ENCODE results near the gene NRAP.

Gene NRAP

DNA sequence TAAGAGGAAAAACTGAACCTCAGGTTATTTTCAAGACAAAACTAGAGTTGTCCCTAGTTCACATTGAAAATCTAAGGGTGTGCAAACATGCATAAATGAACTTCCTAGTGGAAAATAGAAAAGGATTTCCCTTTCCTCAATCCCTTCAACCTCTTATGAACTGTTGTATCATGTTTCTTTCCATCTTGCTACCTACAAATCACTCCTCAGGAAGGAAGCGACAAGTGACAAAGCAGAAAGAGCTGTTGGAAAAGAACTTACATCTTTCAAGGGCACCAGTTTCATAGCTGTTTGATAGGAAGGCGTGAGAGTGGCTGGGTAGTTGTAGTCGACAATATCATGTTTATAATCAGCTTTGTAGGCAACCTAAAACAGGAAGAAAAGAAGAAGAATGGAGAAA is 23.9 kb downstream of the NRAP start:
- ATAC-seq = no peak

DNA sequence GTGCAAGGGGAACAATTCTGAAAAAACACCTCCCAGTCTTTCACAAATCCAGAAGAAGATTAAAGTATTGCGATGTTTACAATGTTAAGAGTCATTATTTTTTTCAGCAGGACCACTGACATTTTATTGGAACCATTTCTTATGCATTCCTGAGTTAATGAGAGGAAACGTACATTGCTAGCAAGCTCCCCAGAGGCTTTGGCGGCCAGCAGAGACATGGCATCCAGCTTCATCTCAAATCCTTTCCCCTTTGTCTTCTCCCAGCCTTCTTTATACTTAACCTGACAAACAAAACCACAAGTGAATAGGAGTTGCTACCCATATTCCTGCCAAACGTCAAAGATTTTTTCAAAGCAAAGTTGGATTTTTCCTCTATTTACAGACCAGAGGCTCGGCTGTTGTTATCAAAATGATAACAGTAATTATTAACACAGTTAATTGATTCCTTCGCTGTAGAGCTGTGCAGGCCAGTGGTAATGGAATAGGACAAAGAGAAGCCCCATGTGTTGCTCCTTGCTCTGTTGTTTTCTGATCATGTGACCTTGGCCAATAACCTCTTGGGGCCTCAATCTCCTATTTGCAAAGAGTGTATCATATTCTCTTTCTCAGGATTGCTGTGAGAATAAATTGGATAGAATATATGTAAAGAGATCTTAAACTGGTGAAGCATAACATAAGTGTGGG is 32.0 kb downstream of the NRAP start:
- ATAC-seq = no peak

DNA sequence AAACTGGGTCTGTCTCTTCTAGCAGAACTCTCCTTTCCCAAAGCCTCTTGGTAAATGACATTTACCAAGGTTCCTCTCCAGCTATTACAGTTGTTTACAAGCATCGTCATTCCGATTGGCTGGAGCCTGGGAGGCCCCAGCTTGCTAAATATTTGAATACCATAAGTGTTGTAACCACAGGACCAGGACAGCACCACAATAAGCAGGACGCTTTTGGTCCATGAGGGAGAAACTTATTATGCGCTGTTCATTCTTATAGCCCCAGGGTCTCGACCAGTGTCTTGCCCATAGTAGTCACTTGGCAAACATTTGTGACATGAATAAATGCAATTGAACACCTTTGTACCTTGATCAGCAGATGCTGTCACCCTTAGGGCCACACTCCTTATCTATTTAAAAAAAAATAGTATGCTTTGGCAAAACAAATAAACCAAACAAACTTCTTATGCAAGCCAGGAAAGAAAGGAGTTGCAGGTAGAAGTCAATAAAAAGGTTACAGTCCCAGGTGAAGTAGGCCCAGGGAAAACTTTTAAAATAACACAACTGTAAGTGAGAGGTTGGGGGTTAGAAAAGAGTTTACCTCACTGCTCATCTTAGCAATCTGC is 32.8 kb downstream of the NRAP start:
- ATAC-seq = no peak

DNA sequence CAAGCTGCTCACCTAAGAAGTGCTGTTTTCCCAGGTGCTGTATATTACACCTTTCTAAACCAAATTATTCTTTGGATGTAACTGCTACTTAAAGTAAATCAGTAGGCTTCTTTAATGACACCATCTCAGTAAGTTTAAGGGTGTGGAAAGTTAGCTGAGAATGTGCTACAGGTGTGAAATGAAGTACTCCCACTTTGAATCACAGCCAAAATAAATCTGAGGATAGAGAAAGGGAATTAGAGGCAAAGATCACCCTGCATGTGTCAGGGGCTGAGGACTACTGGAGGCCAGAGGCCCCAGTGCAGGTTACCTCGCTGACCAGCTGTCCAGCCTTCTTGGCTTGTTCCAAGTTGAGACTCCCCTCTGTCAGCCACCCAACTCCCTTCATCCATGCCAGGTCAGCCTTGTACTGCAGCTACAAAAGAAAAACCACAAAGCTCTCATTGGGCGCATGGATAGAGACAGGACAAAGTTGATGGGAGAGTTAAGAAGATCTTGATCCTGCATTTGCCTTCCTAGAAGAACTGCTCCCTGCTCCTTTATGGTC is 35.2 kb downstream of the NRAP start:
- ATAC-seq = no peak

DNA sequence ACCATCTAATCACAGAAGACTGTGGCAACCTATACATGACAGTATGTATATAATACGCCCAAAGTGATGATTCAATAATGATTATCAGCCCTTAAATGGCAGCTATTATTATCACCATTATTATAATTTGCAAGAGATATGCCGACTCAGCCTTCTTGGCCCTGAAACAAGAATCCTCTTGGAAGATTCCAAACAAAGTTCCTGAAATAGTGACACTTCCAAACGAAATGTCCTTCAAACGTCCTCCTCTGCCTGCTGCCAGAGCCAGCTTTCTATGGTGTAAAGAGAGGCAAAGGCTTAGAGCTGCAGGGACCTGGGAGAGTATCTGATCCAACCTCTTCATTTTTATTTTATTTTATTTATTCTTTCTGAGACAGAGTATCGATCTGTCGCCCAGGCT is 36.0 kb downstream of the NRAP start:
- ATAC-seq = no peak

DNA sequence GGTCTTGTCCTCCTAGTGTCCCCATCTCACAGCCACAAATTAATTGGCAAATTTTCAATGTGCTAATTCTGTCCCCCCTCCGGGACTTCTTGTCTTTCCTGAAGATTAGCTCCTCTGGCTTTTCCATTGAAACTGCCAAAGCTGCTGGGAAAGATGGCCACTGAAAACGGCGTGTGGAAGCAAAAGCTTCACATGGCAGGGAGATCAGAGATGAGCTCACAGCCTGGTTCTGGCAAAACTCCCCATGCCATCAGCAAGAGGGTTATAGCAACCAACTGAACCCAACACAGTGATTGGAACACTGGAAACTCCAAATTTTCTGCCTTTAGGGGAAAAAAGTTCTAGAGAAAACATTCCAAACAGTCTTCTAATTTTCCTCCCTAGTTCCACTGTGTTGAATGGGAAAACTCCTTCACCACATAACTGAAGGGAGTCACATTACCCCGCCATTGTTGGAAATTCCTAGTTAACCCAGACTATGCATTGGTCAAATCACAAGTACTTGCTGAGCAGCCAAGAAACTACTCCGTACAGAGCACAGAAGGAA is 37.0 kb downstream of the NRAP start:
- ATAC-seq = no peak

DNA sequence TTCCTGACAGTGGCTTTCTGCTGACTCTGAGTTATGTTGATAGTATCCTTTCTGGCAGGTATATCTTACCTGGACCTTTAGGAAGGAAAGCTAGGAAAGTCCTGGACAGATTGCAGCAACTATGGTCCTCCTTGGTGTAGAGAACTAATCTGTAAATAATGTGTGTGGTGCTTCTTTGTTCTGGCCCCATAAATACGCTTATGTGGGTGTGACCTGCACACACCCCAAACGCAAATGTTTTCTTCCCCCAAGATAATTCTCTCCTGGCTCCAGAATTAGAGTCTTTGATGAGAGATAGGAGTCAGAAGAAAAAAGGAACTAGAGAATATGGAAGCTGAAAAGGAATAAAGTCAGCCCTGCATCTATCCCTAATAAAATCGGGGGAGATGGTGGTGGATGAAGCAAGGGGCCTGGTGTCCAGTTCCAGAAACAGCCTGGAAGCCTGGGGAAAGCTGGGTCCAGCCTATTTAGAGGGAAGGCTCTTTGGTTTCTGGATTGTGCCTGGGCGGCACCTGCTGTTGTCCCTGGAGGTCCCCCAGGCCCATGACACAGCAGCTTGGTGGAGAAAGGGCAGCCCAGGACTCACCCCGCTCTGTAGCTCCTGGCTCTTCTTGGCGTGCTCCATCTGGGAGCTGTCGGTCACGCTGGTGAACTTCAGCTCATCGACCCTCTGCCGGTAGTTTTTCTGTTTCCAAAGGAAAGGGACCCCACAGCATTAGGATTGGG is 38.2 kb downstream of the NRAP start:
- ATAC-seq = no peak

DNA sequence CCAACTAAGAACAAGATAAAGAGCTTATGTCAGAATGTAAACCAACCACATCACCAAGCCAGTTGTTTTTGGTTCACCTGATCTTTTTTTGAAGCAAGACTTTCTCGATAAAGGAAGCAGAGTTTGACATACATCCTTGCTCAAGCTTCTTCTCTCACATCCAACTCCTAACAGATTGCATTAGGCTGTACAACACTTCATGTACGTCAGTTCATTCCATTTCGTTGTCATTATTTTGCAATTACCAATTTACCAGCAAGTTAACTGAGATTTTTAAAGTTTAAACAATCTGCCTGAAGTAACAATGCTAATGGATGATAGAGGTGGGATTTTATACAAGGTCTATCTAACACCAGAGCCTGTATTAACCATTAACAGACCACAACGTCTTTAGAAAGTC is 41.0 kb downstream of the NRAP start:
- no peak for ATAC-seq

DNA sequence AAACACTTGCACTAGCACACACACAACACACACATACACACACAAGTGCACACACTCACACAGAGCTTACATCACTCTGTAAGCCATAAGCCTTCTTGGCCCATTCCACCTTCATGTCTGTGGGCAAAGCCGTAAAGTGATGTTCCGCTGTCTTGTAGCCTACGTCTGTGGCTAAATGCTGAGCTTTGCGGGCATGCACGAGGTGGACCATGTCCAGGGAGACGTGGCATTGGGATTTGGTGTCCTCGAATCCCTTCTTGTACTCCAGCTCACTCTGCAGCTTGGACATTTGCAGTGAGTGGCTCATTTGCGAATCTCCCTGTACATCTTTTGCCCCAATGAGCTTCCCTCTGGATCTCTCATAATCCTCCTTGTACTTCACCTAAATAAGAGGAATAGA is 42.0 kb downstream of the NRAP start:
- ATAC-seq = no peak

DNA sequence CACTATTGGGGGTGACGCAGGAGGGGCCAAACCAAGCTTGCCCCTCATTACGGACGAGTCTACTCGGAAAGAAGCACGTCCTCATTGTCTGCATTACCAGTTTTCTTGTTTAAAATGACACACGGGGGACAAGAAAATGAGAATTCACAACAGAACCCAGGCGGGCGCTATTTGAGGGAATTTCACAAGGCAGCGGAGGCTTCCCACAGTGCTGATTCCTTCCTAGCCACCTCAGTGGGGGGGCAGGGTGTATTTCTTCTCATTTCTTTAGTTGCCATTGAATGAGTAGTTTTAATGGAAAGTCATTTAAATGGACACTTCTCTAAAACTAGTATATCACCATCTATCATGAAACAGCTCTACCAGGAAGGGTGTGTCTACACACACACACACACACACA is 42.9 kb downstream of the NRAP start:
- no peak for ATAC-seq

DNA sequence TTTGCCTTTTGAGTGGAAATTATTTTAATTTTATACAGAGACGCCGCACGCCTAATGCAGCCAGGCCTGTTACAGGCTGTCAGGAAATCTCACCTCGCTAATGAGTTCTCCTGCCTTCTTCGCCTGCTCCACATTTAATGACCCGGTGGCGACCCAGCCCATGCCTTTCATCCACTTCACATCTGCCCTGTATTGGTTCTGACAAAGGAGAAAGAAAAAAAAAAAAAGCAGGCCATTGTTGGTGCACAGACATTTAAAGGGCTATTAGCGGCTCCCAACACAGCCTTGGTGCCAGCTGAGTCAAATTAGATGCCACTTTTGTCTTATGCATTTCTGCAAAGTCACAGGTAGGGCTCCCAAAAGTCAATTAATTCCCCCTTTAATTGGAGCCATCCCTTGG is 43.3 kb downstream of the NRAP start:
- ATAC-seq = no peak

DNA sequence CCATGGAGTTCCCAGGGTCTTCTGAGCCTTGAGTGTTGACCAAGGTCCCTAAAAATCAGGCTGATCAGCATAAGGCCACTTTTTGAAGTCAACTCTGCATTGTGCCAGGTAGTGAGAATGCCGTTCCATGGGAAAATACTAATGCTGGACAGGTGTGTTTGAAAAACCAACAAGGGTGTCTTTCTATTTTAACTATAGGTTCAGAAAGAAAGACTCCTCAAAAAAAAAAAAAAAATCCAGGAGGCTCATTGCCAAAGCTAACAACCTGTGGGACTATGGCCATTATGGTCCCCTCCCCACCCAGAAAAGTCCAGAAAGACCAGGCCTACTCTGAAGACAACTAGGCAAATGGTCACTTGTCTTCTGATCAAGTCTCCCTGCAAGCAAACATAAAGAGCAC is 44.4 kb downstream of the NRAP start:
- ATAC-seq = no peak

DNA sequence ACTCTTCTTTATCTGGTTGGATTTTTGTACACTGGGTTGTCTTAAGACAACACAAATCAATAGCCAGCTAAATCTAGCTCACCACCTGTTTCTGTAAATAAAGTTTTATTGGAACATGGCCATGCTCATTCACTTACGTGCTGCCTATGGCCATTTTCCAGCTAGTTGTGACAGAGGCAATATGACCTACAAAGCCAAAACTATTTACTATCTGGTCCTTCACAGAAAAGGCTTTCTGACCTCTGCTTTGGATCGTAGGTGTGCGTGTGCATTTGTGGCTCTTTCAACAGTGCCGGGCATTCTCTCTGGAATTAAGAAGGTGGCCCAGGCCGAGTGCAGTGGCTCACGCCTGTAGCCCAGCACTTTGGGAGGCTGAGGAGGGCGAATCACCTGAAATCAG is 45.5 kb downstream of the NRAP start:
- no peak for ATAC-seq

DNA sequence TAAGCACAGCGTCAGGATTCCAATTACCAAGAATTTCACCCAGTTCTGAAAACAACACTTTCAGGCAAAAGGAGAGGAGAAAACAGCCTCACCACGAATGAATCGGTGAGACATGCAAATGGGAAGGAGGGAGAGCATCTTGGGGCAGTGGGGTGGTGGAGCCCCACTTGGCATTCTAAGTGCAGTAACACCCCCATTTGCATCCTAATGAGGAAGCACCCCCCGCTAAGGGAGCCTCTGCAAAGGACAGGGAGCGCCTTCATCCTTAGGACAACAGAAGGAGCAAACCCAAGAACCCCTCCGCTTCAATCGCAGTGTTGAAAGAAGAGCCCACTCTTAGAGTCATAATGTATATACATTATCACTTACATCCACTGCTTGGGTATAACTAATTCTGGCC is 46.8 kb downstream of the NRAP start:
- ATAC-seq = no peak

DNA sequence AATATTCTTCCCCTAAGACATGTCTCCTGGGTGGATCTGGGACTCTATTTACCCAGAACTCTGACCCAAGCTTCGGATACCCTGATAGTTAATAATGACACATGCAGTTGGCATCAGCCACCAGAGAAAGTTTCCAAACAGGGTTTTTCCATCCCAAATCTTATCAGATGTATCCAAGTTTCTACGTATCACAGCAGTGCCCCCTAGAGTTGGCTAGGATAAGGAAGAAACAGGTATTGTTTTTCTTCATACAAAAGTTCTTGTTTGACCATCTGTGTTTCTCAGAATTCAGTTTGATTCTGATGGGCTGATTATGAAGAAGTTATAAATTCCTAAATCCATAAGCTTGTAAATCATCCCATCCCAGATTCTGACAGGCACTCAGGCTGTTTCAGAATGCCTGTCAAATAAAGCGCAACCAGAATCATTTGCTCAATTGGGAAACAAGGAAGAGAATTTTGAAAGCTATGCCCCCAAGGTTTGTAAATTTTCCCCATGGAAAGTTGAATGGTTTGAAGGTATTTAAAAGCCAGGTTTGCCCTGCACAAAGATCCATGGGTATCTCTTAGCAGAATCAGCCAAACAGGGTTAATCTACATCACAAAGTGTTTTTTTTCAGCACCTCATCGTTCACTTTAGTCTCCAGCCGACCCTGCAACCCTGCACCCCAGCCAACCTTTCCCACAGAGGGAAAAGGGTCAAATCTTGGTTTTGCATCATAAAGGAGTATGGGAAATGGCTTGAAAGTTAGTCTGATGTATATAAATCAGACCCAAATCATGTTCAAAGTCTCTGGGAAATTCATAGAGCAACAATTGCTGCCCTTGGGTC is 47.4 kb downstream of the NRAP start:
- no peak for ATAC-seq

DNA sequence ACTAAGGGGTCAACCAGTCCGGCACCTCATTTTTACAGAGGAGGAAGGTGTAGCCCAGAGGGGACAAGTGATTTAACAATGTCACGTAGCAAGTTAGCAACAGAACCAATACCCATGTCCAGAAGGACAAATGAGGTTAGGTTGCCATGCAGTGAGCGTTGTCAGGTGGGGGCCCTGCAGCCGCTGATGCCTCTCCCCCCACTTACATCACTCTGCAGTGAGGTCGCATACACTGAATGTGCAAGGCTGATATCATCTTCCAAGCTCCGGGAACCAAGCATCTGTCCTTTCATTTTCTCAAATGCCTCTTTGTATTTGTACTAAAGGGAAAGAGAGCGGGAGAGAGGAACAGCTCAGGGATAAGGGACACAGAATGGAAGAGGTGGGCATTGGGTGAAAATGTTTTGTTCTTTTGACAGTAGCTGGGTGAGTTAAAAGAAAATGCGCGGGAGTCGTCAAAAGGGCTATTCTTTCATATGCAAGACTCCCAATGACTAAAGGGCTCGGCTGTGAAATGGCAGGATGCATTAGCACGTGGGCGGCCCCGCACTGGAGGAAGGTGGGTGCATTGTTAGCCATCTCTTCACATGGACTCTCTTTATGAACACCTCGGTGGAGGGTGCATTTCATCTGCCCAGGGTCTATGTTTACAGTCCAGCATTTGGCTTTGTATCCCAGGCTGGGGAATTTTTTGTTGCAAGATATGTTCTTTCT is 49.7 kb downstream of the NRAP start:
- ATAC-seq = no peak

DNA sequence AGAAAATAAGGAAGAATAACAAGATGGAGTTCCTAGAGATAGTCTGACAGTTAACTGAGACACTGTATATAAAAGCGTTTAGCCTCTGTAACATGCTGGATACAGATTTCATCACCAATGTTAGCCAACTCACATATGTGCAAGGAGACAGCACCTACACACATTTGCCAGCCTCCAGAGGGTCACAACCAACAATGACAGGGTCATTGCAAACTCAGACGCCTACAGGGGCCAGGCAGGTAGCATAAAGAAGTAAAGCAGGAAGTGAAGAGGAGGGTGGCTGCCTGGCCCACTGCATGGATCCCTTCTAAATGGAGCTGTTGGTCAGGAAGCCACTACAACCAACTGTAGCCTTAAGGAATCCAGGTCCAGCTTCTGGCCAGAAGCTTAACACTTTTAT is 50.4 kb downstream of the NRAP start:
- no peak for ATAC-seq

DNA sequence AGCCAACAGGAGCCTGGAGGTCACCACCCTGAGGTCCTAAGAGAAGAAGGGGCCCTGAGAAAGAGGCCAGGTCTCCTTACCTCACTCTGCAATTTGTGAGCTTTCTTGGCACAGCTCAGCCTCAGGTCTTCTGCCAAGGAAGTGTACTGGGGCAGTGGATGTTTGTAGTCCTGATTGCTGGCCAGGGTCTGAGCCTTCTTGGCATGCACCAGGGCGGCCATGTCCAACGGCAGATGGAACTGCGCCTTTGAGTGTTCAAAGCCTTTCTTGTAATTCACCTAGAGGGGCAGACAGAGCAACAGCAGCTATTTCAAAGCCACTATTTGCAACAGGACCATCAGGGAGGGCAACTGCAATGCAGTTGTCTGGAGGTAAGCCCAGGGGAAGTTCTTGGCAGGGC is 51.7 kb downstream of the NRAP start:
- no peak for ATAC-seq

DNA sequence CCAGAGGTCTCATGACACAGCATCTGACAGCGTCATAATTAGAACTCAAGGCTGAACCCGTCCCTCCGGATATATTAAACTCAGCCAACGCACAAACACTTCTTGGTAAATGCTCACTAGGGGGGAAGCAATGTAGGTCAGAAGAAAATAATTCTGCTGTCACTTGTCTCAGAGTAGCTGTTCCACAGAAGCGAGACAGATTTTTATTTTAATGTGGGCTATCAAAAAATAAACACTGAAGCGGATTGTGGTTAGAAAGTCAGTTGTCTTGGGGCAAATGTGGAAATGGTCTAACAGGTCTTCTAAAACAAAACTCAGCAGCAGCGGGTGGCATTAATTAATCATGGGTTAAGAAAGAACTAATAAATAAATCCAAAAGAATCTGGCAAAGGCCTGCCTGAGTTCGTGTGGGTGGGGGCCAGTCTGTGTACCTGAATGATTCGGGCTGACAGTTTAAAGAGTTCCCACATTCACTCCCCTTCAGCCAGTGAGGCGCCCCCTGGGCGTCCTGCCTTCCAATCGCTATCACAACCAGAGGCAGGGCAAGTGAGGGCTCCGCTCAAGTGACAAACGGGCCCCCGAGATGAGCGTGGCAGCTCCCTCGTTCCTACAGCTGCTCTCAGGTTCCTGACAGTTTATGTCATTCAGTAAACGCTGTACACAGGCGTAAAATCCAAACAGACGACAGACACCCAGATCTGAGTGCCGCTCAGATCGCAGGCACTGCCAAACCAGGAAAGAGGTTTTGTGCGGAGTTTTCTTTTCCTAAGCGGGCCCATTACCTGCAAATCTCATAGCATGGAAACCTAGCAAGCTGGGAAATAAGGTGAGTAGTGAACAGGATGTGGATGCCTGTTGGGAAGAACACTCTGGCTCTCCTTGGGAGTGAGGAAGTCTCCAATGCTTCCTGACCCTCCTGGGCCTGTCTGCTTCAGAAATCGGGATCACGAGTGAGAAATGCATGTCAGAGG is 52.9 kb downstream of the NRAP start:
- ATAC-seq = no peak

DNA sequence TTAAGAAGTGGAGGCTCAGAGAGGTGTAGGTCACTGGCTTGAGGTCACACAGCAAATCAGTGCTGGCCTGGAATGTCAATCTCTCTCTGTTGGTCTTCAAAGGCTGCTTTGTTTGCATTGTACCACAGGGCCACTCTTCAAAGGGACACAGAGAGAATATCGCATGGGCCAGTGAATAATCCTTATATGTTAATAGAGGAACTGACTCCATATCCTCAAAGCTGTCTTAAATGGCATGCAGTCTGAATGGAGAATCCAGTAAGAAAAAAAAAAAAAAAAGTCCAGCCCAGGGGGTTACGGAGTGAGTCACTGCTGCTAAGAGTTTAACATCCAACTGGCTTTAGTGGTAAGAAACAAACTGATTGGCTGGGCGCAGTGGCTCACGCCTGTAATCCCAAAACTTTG is 54.1 kb downstream of the NRAP start:
- no peak for ATAC-seq

Measured in activated CD4-positive, CD25-positive, alpha-beta regulatory T cell treated with anti-CD3 and anti-CD28 coated beads, Interleukin-2, amount 50 U/mL, for 24 hours (primary cell).